Loucy (cell line): ENCODE measurements around the gene PCAT6.

Experiments used
- H2AFZ ChIP-seq: fragments of 200-600 bp; sonication (generic); 2 replicates; pipeline ENCODE4 v1.6.0; 2016; ENCODE audit warnings: antibody characterized with exemption, mild to moderate bottlenecking, low read length, moderate library complexity
- H3F3A ChIP-seq: fragments of 200-600 bp; 2 replicates; pipeline ENCODE4 v1.6.0; 2016; ENCODE audit warnings: antibody characterized with exemption, low read depth, mild to moderate bottlenecking
- H3K27me3 ChIP-seq: fragments of 200-600 bp; sonication (generic); 2 replicates; pipeline ENCODE4 v1.6.1; 2014; ENCODE audit warnings: low read length, mild to moderate bottlenecking; ENCODE audit not compliant: insufficient read depth, poor library complexity, severe bottlenecking
- H3K36me3 ChIP-seq: fragments of 200-600 bp; sonication (generic); 2 replicates; pipeline ENCODE4 v1.6.1; 2016; ENCODE audit warnings: low read length; ENCODE audit not compliant: insufficient read depth
- H3K4me1 ChIP-seq: fragments of 200-600 bp; sonication (generic); 2 replicates; pipeline ENCODE4 v1.5.1; 2014; ENCODE audit warnings: low read length, mild to moderate bottlenecking; ENCODE audit not compliant: insufficient read depth, poor library complexity, severe bottlenecking
- H3K4me2 ChIP-seq: fragments of 200-600 bp; sonication (generic); 2 replicates; pipeline ENCODE4 v1.6.0; 2014; ENCODE audit warnings: antibody characterized with exemption, low read length, low read depth, mild to moderate bottlenecking; ENCODE audit not compliant: poor library complexity, severe bottlenecking
- H3K4me3 ChIP-seq: fragments of 200-600 bp; sonication (generic); 2 replicates; pipeline ENCODE4 v1.5.1; 2014; ENCODE audit warnings: low read length, mild to moderate bottlenecking, mixed read lengths; ENCODE audit not compliant: poor library complexity, severe bottlenecking
- H3K79me2 ChIP-seq: fragments of 200-600 bp; sonication (generic); 2 replicates; pipeline ENCODE4 v1.6.1; 2014; ENCODE audit warnings: low read length; ENCODE audit not compliant: insufficient read depth
- H3K9ac ChIP-seq: fragments of 200-600 bp; sonication (generic); 2 replicates; pipeline ENCODE4 v1.6.0; 2014; ENCODE audit warnings: mild to moderate bottlenecking, low read depth, low read length, moderate library complexity; ENCODE audit not compliant: poor library complexity, severe bottlenecking
- H3K9me2 ChIP-seq: fragments of 200-600 bp; sonication (generic); replicated peaks from 2 replicates; pipeline ENCODE4 v1.6.1; 2016; ENCODE audit warnings: low read depth, low read length, mixed read lengths
- H3K9me3 ChIP-seq: fragments of 200-600 bp; sonication (generic); 2 replicates; pipeline ENCODE4 v1.6.1; 2014; ENCODE audit warnings: mild to moderate bottlenecking, antibody characterized with exemption, low read length, low read depth; ENCODE audit not compliant: insufficient read depth
- H4K20me1 ChIP-seq: fragments of 200-600 bp; sonication (generic); 2 replicates; pipeline ENCODE4 v1.6.0; 2014; ENCODE audit warnings: antibody characterized with exemption, low read length, mild to moderate bottlenecking; ENCODE audit not compliant: insufficient read depth, poor library complexity, severe bottlenecking
- CTCF ChIP-seq: fragments of 200-600 bp; sonication (generic); conservative IDR thresholded peaks from 2 replicates; pipeline ENCODE4 v1.5.1; 2014; ENCODE audit warnings: mild to moderate bottlenecking, antibody characterized with exemption, low read length
- EZH2phosphoT487 ChIP-seq: fragments of 200-600 bp; IDR thresholded peaks from 2 replicates; pipeline ENCODE4 v1.6.1; 2018; ENCODE audit warnings: antibody characterized with exemption, mild to moderate bottlenecking, moderate library complexity, borderline replicate concordance

Gene PCAT6

DNA sequence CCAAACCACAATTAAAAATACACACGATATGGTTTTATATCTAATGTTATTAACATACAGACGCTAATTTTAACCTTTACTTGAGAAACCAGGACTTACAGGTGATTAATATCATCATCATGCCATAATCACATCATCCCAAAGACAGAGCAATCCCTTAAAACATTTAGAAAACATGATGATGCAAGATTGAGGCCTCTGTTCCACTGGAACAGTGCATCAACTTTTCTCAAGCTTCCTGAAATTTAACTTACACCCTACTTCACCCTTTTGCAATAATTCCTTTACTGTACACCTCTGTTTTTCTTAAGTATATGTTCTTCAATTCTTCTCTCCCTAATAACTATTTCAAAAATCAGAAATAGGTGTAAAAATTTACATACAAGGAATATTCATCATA lies 40.6 kb upstream of the PCAT6 start:
- no peaks in the 10 kb centered on the region for H3F3A ChIP-seq
- no peaks in the 10 kb centered on the region for H3K9me2 ChIP-seq
- TF ChIP-seq CTCF (no peak), EZH2phosphoT487 (no peak)
- no peaks in the 10 kb centered on the region for H3K4me1 ChIP-seq
- no peak overlapping the region for H3K4me2 ChIP-seq
- no peaks in the 10 kb centered on the region for H3K9me3 ChIP-seq
- H3K4me3 ChIP-seq, result no peak overlapping the region
- H2AFZ ChIP-seq, result no peak overlapping the region
- H3K9ac ChIP-seq, result no peak overlapping the region
- H4K20me1 ChIP-seq, result peaks cover 53% of the 10 kb centered on the region
- H3K27me3 ChIP-seq, result no peaks in the 10 kb centered on the region
- H3K79me2 ChIP-seq, result peaks cover 23% of the 10 kb centered on the region
- H3K36me3 ChIP-seq, result peaks cover 92% of the 10 kb centered on the region

GRCh38 chr1:202781180-202781579 lies 29.6 kb upstream of the PCAT6 start:
- no peak overlapping the region for H2AFZ ChIP-seq
- H3K36me3 ChIP-seq, result peaks cover 23% of the 10 kb centered on the region; the same call in 1 of the 2 replicates
- no peak overlapping the region for H3K4me3 ChIP-seq
- no peaks in the 10 kb centered on the region for H3F3A ChIP-seq
- peaks cover 7% of the 10 kb centered on the region for H3K4me1 ChIP-seq
- H3K79me2 ChIP-seq, result peaks cover 100% of the 10 kb centered on the region
- H3K27me3 ChIP-seq, result no peaks in the 10 kb centered on the region
- no peak for TF ChIP-seq CTCF
- TF ChIP-seq EZH2phosphoT487, result no peak
- H3K4me2 ChIP-seq, result no peak overlapping the region
- no peaks in the 10 kb centered on the region for H3K9me3 ChIP-seq
- H4K20me1 ChIP-seq, result peaks cover 99% of the 10 kb centered on the region
- no peaks in the 10 kb centered on the region for H3K9me2 ChIP-seq
- H3K9ac ChIP-seq, result no peak overlapping the region

GRCh38 chr1:202786804-202787203 lies 23.9 kb upstream of the PCAT6 start:
- no peak overlapping the region for H3K9ac ChIP-seq
- H4K20me1 ChIP-seq, result peaks cover 96% of the 10 kb centered on the region
- H3K4me2 ChIP-seq, result no peak overlapping the region
- no peaks in the 10 kb centered on the region for H3K27me3 ChIP-seq
- no peaks in the 10 kb centered on the region for H3K9me3 ChIP-seq
- H3K4me1 ChIP-seq, result peaks cover 10% of the 10 kb centered on the region
- H3K4me3 ChIP-seq, result no peak overlapping the region
- peaks cover 22% of the 10 kb centered on the region; the same call in 1 of the 2 replicates for H3K36me3 ChIP-seq
- H2AFZ ChIP-seq, result no peak overlapping the region
- peaks cover 5% of the 10 kb centered on the region; the same call in 1 of the 2 replicates for H3F3A ChIP-seq
- peaks cover 100% of the 10 kb centered on the region for H3K79me2 ChIP-seq
- no peak for TF ChIP-seq CTCF
- no peak for TF ChIP-seq EZH2phosphoT487
- no peaks in the 10 kb centered on the region for H3K9me2 ChIP-seq
